ENCODE data around the gene CCDC186. TPM values are rescaled to one million over a fixed set of nuclear protein-coding genes. Genes with fewer than 3 reads are reported as not detected.

CCDC186 gene
- total RNA-seq, 1 experiment from 2014 or later, result 14.3 TPM

DNA sequence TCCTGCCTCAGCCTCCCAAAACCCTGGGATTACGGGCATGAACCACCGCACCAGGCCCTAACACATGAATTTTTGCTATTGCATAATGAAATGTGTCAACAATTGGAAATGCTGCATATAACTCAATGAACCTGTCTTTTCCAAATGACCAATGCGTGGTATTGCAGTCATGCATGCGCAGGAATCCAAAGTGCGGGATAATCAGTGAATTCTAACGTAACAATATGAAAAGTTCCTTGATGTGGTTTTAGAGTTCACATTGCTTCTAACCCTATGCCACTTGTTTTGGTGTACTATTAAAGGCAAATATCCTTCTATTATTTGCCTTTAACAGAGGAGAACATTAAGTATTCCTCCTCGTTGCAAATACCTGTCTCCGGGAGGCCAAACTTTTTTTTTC lies 15.7 kb upstream of the CCDC186 start:
- H3K9me3 ChIP-seq (ENCODE audit: insufficient read depth, low read depth), result no peaks in the 10 kb centered on the region
- no peak for DNase-seq
- TF ChIP-seq, protein P1, sequence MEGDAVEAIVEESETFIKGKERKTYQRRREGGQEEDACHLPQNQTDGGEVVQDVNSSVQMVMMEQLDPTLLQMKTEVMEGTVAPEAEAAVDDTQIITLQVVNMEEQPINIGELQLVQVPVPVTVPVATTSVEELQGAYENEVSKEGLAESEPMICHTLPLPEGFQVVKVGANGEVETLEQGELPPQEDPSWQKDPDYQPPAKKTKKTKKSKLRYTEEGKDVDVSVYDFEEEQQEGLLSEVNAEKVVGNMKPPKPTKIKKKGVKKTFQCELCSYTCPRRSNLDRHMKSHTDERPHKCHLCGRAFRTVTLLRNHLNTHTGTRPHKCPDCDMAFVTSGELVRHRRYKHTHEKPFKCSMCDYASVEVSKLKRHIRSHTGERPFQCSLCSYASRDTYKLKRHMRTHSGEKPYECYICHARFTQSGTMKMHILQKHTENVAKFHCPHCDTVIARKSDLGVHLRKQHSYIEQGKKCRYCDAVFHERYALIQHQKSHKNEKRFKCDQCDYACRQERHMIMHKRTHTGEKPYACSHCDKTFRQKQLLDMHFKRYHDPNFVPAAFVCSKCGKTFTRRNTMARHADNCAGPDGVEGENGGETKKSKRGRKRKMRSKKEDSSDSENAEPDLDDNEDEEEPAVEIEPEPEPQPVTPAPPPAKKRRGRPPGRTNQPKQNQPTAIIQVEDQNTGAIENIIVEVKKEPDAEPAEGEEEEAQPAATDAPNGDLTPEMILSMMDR (conservative IDR thresholded peaks at IDR 0.05), result no peak
- no peak for TF ChIP-seq EZH2 (IDR thresholded peaks at IDR 0.05; ENCODE audit: low read depth)
- no peaks in the 10 kb centered on the region for H3K9me2 ChIP-seq (ENCODE audit: insufficient read depth)
- no peak overlapping the region for H3K27ac ChIP-seq
- no peaks in the 10 kb centered on the region for H3K36me3 ChIP-seq (ENCODE audit: low read depth)
- no peak overlapping the region for H3K4me3 ChIP-seq
- H3K79me2 ChIP-seq (ENCODE audit: low read depth), result no peaks in the 10 kb centered on the region
- no peaks in the 10 kb centered on the region for H3K4me1 ChIP-seq (replicated peaks; ENCODE audit: insufficient read depth)
- H4K20me1 ChIP-seq (ENCODE audit: insufficient read depth), result no peaks in the 10 kb centered on the region
- H3F3A ChIP-seq (ENCODE audit: insufficient read depth, low read depth), result no peaks in the 10 kb centered on the region
- BruUV-seq (replicated peaks), result no TSS peak
- H3K4me2 ChIP-seq, result no peak overlapping the region
- H2AFZ ChIP-seq, result no peak overlapping the region
- intact Hi-C loops (cut with micrococcal nuclease; ENCODE audit: unreplicated experiment), result no loop called here
- ChIA-PET POLR2A (ENCODE audit: unreplicated experiment) (interaction anchor here (0.6 kb wide), 1 partner anchor 13 kb away, joined by 3 read pairs; no protein-coding TSS in a partner anchor), CTCF (no interaction called here)
- no peaks in the 10 kb centered on the region for H3K27me3 ChIP-seq (ENCODE audit: insufficient read depth, low read depth)

DNA sequence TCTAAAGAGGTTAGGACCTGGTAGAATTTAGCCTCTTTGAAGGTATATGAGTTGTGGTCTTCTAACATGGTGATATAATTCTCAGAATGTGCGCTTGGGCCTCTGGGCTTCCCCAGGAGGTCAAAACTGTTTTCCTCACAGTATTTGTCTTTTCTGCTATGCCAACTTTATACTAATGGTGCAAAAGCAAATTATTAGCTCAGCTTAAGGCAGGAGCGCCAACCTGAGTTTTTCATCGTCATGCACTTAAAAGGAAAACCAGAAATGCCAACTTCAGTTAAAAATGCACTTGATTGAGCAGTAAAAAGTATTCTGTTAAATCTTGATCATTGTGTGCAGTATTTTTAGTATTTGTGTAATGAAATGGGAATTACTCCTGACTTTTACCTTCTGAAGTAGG lies 14.9 kb upstream of the CCDC186 start:
- H3K36me3 ChIP-seq (ENCODE audit: low read depth), result no peaks in the 10 kb centered on the region
- H3F3A ChIP-seq (ENCODE audit: insufficient read depth, low read depth), result no peaks in the 10 kb centered on the region
- H3K4me2 ChIP-seq, result no peak overlapping the region
- no peaks in the 10 kb centered on the region for H3K9me3 ChIP-seq (ENCODE audit: insufficient read depth, low read depth)
- no peaks in the 10 kb centered on the region for H3K4me1 ChIP-seq (replicated peaks; ENCODE audit: insufficient read depth)
- no peak overlapping the region for H2AFZ ChIP-seq
- no peak for TF ChIP-seq EZH2 (IDR thresholded peaks at IDR 0.05; ENCODE audit: low read depth)
- TF ChIP-seq, protein P1 (conservative IDR thresholded peaks at IDR 0.05), result no peak
- no peak for DNase-seq
- ChIA-PET POLR2A (ENCODE audit: unreplicated experiment) (interaction anchor here (0.7 kb wide), 1 partner anchor 78 kb away, joined by 4 read pairs; no protein-coding TSS in a partner anchor), CTCF (interaction anchor here (0.7 kb wide), 1 partner anchor 11 kb away, joined by 11 read pairs; no protein-coding TSS in a partner anchor)
- no peaks in the 10 kb centered on the region for H3K79me2 ChIP-seq (ENCODE audit: low read depth)
- H3K27ac ChIP-seq, result no peak overlapping the region
- no peaks in the 10 kb centered on the region for H3K9me2 ChIP-seq (ENCODE audit: insufficient read depth)
- no peaks in the 10 kb centered on the region for H3K27me3 ChIP-seq (ENCODE audit: insufficient read depth, low read depth)
- H4K20me1 ChIP-seq (ENCODE audit: insufficient read depth), result no peaks in the 10 kb centered on the region
- no TSS peak for BruUV-seq (replicated peaks)
- H3K4me3 ChIP-seq, result no peak overlapping the region
- intact Hi-C loops (cut with micrococcal nuclease; ENCODE audit: unreplicated experiment), result no loop called here

DNA sequence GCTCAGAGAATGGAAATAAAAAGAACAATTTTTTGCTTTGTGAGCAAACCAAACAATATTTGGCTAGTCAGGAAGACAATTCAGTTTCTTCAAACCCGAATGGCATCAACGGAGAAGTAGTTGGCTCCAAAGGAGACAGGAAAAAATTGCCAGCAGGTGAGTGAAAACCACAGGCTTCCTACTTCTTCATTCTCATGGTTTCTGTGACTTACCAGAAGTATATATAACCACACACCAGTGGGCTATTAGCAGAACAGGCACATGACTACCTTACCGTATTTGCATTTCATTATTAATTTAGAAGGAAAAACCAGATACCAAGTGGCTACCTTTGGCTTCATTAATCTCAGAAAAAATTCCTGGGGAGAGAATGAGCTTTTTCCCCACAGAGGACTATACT lies 14.0 kb upstream of the CCDC186 start:
- H4K20me1 ChIP-seq (ENCODE audit: insufficient read depth), result no peaks in the 10 kb centered on the region
- no peak overlapping the region for H3K4me3 ChIP-seq
- no peaks in the 10 kb centered on the region for H3K27me3 ChIP-seq (ENCODE audit: insufficient read depth, low read depth)
- POLR2A ChIA-PET (ENCODE audit: unreplicated experiment), result no interaction called here
- no peak overlapping the region for H3K27ac ChIP-seq
- no peaks in the 10 kb centered on the region for H3K9me3 ChIP-seq (ENCODE audit: insufficient read depth, low read depth)
- no peaks in the 10 kb centered on the region for H3F3A ChIP-seq (ENCODE audit: insufficient read depth, low read depth)
- H3K9me2 ChIP-seq (ENCODE audit: insufficient read depth), result no peaks in the 10 kb centered on the region
- no peak overlapping the region for H3K4me2 ChIP-seq
- TF ChIP-seq, protein P1 (conservative IDR thresholded peaks at IDR 0.05), result no peak
- TF ChIP-seq EZH2 (IDR thresholded peaks at IDR 0.05; ENCODE audit: low read depth), result no peak
- CTCF ChIA-PET, result interaction anchor here (0.7 kb wide), 1 partner anchor 12 kb away, joined by 11 read pairs; no protein-coding TSS in a partner anchor
- H3K4me1 ChIP-seq (replicated peaks; ENCODE audit: insufficient read depth), result no peaks in the 10 kb centered on the region
- no peaks in the 10 kb centered on the region for H3K79me2 ChIP-seq (ENCODE audit: low read depth)
- BruUV-seq (replicated peaks), result no TSS peak
- H3K36me3 ChIP-seq (ENCODE audit: low read depth), result no peaks in the 10 kb centered on the region
- no peak overlapping the region for H2AFZ ChIP-seq
- DNase-seq, result no peak
- intact Hi-C loops (cut with micrococcal nuclease; ENCODE audit: unreplicated experiment), result no loop called here

Measured in PC-9 (cell line).